ENCODE measurements around the gene ASCC3. TPM values are rescaled to one million over a fixed set of nuclear protein-coding genes. Genes with fewer than 3 reads are reported as not detected.

The ASCC3 gene
- total RNA-seq, 1 experiment from 2014 or later = 32.2 TPM

DNA sequence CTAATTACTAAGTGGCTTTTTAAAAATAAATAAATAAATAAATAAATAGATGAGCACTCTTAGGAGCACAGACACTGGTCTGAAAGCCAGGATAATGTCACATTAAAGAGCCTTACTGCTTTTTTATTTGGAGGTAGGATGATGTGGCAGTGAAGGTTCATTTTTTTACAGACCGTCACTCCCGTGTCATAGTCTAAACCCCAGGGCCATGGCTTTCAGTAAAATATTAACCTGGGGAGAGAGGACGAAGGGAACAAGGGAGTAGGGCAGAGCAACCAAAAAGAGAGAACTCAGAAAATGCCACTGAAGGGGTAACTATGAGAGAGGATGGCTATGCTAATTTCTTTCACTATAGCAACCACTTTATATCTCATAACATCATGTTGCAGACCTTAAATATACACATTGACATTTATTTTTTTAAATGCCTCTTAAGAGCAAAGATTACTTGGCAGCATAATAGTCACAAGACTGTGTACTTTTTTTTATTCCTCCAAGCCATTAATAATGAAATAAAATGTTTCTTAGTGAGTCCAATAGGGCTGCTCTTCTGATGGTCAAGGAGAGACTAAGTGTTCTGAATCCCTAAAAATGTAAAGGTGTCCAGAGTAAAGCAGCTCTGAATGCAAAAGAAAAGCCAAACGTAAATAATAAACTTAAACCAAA, 315.6 kb downstream of the ASCC3 start:
- ChIA-PET POLR2A (ENCODE audit: low non-redundant PET) (no interaction called here), CTCF (no interaction called here)
- TF ChIP-seq, protein P1, sequence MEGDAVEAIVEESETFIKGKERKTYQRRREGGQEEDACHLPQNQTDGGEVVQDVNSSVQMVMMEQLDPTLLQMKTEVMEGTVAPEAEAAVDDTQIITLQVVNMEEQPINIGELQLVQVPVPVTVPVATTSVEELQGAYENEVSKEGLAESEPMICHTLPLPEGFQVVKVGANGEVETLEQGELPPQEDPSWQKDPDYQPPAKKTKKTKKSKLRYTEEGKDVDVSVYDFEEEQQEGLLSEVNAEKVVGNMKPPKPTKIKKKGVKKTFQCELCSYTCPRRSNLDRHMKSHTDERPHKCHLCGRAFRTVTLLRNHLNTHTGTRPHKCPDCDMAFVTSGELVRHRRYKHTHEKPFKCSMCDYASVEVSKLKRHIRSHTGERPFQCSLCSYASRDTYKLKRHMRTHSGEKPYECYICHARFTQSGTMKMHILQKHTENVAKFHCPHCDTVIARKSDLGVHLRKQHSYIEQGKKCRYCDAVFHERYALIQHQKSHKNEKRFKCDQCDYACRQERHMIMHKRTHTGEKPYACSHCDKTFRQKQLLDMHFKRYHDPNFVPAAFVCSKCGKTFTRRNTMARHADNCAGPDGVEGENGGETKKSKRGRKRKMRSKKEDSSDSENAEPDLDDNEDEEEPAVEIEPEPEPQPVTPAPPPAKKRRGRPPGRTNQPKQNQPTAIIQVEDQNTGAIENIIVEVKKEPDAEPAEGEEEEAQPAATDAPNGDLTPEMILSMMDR (conservative IDR thresholded peaks at IDR 0.05; ENCODE audit: low read depth, low read length) = no peak
- no peak for TF ChIP-seq EZH2 (IDR thresholded peaks at IDR 0.05; ENCODE audit: borderline replicate concordance, low read depth, low read length, poor library complexity, severe bottlenecking)
- no peak overlapping the region for H3K27ac ChIP-seq (ENCODE audit: low read depth, low read length, poor library complexity, severe bottlenecking)
- H3K27me3 ChIP-seq (replicated peaks; ENCODE audit: insufficient read depth, low read depth, low read length, poor library complexity) = no peaks in the 10 kb centered on the region
- no peaks in the 10 kb centered on the region for H3K4me1 ChIP-seq (ENCODE audit: insufficient read depth, low read length, poor library complexity, severe bottlenecking)
- H3K9me3 ChIP-seq (ENCODE audit: low read depth, low read length, poor library complexity, severe bottlenecking) = no peaks in the 10 kb centered on the region
- DNase-seq (ENCODE audit: low spot score) = no peak
- H3K4me3 ChIP-seq (ENCODE audit: low read depth, low read length, poor library complexity, severe bottlenecking) = no peak overlapping the region
- H3K36me3 ChIP-seq (ENCODE audit: insufficient read depth, low read length, poor library complexity, severe bottlenecking) = no peaks in the 10 kb centered on the region
- intact Hi-C loops (cut with micrococcal nuclease; ENCODE audit: unreplicated experiment) = no loop called here
- no TSS peak for BruUV-seq (replicated peaks)

DNA sequence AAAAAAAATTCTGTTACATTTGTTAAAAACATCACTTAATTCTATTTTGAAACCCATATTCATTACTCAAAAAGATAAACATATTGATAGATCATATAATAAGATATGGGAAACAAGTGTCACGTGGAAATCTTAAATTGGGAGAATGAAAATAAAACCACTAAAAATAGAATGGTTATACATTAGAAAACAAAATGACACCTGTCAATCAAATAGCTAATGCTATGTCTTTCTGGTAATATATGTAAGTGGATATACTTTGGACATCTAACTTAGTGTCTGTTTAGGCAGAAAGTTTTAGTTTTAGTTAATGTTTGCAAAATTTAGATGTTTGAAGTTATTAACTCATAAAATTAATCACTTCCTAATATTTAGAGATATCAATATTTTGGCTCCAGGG, 321.3 kb downstream of the ASCC3 start:
- Histone ChIP-seq H3K9me3 (ENCODE audit: low read depth, low read length, poor library complexity, severe bottlenecking) (no peaks in the 10 kb centered on the region), H3K4me1 (ENCODE audit: insufficient read depth, low read length, poor library complexity, severe bottlenecking) (no peaks in the 10 kb centered on the region), H3K27ac (ENCODE audit: low read depth, low read length, poor library complexity, severe bottlenecking) (no peak overlapping the region), H3K27me3 (replicated peaks; ENCODE audit: insufficient read depth, low read depth, low read length, poor library complexity) (no peaks in the 10 kb centered on the region), H3K4me3 (ENCODE audit: low read depth, low read length, poor library complexity, severe bottlenecking) (no peak overlapping the region), H3K36me3 (ENCODE audit: insufficient read depth, low read length, poor library complexity, severe bottlenecking) (no peaks in the 10 kb centered on the region)
- DNase-seq (ENCODE audit: low spot score) = no peak
- BruUV-seq (replicated peaks) = no TSS peak
- no peak for TF ChIP-seq EZH2 (IDR thresholded peaks at IDR 0.05; ENCODE audit: borderline replicate concordance, low read depth, low read length, poor library complexity, severe bottlenecking)
- TF ChIP-seq, protein P1 (conservative IDR thresholded peaks at IDR 0.05; ENCODE audit: low read depth, low read length) = no peak
- intact Hi-C loops (cut with micrococcal nuclease; ENCODE audit: unreplicated experiment) = no loop called here
- ChIA-PET CTCF (no interaction called here), POLR2A (ENCODE audit: low non-redundant PET) (no interaction called here)

DNA sequence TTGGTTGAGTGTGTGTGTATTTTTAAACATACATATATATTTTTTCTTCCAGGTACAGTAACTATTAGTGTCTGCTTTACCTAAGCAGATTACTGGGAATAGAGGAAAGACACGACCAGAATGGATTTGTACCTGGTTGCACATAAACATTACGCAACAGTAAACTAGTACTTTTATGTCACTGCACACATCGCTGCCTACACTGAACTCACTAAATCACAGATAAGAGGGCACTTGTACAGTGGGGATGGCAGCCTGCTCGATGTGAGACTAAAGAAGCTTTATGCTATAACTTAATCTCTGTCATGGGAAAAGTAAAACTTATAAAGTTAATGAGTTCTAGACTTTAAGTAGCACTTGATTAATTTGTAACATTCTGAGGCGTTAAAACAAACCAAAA, 326.9 kb downstream of the ASCC3 start:
- no peak overlapping the region for H3K4me3 ChIP-seq (ENCODE audit: low read depth, low read length, poor library complexity, severe bottlenecking)
- no peaks in the 10 kb centered on the region for H3K9me3 ChIP-seq (ENCODE audit: low read depth, low read length, poor library complexity, severe bottlenecking)
- no TSS peak for BruUV-seq (replicated peaks)
- POLR2A ChIA-PET (ENCODE audit: low non-redundant PET) = no interaction called here
- intact Hi-C loops (cut with micrococcal nuclease; ENCODE audit: unreplicated experiment) = no loop called here
- no peaks in the 10 kb centered on the region for H3K27me3 ChIP-seq (replicated peaks; ENCODE audit: insufficient read depth, low read depth, low read length, poor library complexity)
- DNase-seq (ENCODE audit: low spot score) = no peak
- no peak overlapping the region for H3K27ac ChIP-seq (ENCODE audit: low read depth, low read length, poor library complexity, severe bottlenecking)
- CTCF ChIA-PET = no interaction called here
- TF ChIP-seq, protein P1 (conservative IDR thresholded peaks at IDR 0.05; ENCODE audit: low read depth, low read length) = no peak
- no peak for TF ChIP-seq EZH2 (IDR thresholded peaks at IDR 0.05; ENCODE audit: borderline replicate concordance, low read depth, low read length, poor library complexity, severe bottlenecking)
- H3K36me3 ChIP-seq (ENCODE audit: insufficient read depth, low read length, poor library complexity, severe bottlenecking) = no peaks in the 10 kb centered on the region
- no peaks in the 10 kb centered on the region for H3K4me1 ChIP-seq (ENCODE audit: insufficient read depth, low read length, poor library complexity, severe bottlenecking)
